Skeletal muscle satellite cell (primary cell): ENCODE measurements around the gene PCCB. TPM values are rescaled to one million over a fixed set of nuclear protein-coding genes. Genes with fewer than 3 reads are reported as not detected.
A peak's percentile ranks its signal among the peaks of the same experiment; 100 is the strongest.
"Not testable (repeated sequence)": the region's sequence is repeated elsewhere in the genome, so short reads cannot be mapped to it uniquely, and the experiment has no call there.

Source experiments
- H3K27me3 ChIP-seq: 2 replicates; pipeline ENCODE4 v1.7.0; 2013; ENCODE audit warnings: low read length; ENCODE audit not compliant: control insufficient read depth, insufficient read depth
- H3K36me3 ChIP-seq: 2 replicates; pipeline ENCODE4 v1.7.0; 2013; ENCODE audit warnings: mild to moderate bottlenecking, control low read depth, low read length; ENCODE audit not compliant: insufficient read depth
- H3K4me1 ChIP-seq: 2 replicates; pipeline ENCODE4 v1.7.0; 2013; ENCODE audit warnings: low read length; ENCODE audit not compliant: control insufficient read depth, insufficient read depth
- H3K4me2 ChIP-seq: 2 replicates; pipeline ENCODE4 v1.7.0; 2013; ENCODE audit warnings: mild to moderate bottlenecking, low read length
- H3K4me3 ChIP-seq: 2 replicates; pipeline ENCODE4 v1.7.0; 2013; ENCODE audit warnings: low read length
- H3K9ac ChIP-seq: 2 replicates; pipeline ENCODE4 v1.7.0; 2013; ENCODE audit warnings: mild to moderate bottlenecking, low read depth, low read length, moderate library complexity
- H3K9me3 ChIP-seq: replicated peaks from 2 replicates; pipeline ENCODE4 v1.7.0; 2013; ENCODE audit warnings: mild to moderate bottlenecking, control low read depth, low read length
- total RNA-seq: library from RNA; depleted of rRNA; stranded (reverse); fragments of >200 nt; gene quantifications from 2 replicates; pipeline ENCODE4 v1.2.3, GENCODE V29; 2012; rRNA removed

The PCCB gene
- 43.2 and 54.0 TPM in 2 replicates for total RNA-seq

DNA sequence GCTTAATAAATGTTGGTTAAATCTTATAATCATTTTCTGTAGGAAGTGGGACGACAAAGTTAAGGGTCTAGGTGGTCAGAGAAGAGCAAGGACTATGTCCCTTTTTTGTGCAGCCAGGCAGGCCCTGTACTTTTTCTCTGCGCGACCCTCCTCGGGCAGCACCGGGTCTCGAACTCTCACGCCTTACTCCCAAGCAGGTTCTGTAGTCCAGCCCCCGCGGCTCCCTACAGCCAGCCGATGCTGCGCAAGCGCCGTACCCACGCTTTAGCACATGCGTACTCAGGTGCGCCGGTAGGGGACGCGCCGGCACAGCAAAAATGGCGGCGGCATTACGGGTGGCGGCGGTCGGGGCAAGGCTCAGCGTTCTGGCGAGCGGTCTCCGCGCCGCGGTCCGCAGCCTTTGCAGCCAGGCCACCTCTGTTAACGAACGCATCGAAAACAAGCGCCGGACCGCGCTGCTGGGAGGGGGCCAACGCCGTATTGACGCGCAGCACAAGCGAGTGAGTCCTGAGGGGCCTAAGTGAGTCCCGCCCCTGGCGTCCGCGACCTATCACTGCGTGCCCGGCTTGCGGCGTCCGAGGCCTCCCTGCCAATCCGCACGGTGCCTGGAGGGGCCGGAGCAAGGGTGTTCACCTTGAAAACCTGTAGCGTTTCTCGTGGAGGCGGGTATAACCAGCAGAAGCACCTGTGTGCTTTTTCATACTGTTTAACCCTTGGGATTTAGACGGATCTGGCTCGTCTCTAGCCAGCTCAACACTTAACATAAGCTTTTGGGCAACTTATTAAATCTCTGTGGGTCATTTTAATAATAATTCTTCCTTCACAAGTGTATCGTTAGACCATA, at the start of gene PCCB:
PCCB (plus strand) TSS at position 282 of the 844 bp plus-strand sequence; CDS start at position 318, 36 bp downstream.
- Histone ChIP-seq H3K36me3 (no peaks in the 10 kb centered on the region), H3K4me1 (peaks cover 16% of the 10 kb centered on the region), H3K9ac (peak within 1 kb of the TSS; percentile 86), H3K27me3 (no peaks in the 10 kb centered on the region), H3K9me3 (no peaks in the 10 kb centered on the region), H3K4me2 (peak within 1 kb of the TSS; percentile 95), H3K4me3 (peak within 1 kb of the TSS; percentile 89)

DNA sequence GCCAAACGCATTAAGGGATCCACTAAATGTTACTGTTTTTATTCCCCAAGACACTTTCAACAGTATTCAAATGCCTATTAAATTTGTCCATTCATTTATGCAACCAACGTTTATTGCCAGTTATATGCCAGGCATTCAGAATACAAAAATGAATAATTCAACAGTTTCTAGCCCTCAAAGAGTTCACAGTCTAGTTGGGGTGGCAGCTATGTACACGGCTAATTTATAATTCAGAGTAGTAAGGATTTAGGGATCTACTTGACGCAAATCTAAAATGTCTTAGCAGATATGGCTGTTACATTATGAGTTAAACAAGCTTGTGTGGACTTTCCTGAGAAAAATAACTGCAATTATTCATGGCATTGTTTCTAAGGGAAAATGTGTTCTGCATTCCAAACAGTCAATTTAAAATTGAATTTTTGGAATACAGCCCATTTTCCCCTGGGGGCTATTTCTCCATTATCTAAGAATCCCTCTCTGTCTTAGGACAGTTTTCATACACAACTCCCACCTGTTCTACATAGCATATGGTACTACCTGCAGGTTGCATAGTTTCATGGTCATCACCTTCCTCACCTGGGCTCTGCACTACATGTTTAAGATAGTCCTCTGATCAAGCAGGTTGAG, 42.5 kb upstream of the PCCB start:
- Histone ChIP-seq H3K4me2 (no peak overlapping the region), H3K4me1 (peaks cover 7% of the 10 kb centered on the region), H3K36me3 (no peaks in the 10 kb centered on the region), H3K9me3 (no peaks in the 10 kb centered on the region), H3K4me3 (no peak overlapping the region), H3K9ac (no peak overlapping the region), H3K27me3 (peaks cover 17% of the 10 kb centered on the region)

DNA sequence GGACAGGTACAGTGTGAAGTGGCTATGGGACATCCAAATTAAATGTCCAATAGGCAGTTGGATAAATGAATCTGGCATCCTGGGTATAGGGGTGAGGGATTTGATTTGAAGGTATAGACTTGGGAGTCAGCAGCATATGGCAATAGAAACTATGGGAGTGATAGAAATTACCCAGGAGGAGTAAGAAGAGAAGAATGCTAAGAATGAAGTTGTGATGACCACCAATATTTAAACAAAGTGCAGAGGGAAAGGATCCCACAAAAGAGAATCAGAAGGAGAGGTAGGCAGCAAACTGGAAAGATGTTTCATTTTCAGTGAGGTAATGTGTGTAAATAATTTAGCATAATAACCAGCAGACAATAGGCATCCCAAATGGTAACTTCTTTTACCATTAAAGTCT, 40.2 kb upstream of the PCCB start:
- Histone ChIP-seq H3K4me2 (no peak overlapping the region), H3K4me3 (no peak overlapping the region), H3K36me3 (no peaks in the 10 kb centered on the region), H3K27me3 (peaks cover 17% of the 10 kb centered on the region), H3K4me1 (peaks cover 7% of the 10 kb centered on the region), H3K9ac (no peak overlapping the region), H3K9me3 (no peaks in the 10 kb centered on the region)

- H3K9ac ChIP-seq: no peak overlapping the region
- no peak overlapping the region for H3K4me3 ChIP-seq
- H3K36me3 ChIP-seq: no peaks in the 10 kb centered on the region
- peaks cover 7% of the 10 kb centered on the region for H3K4me1 ChIP-seq
- H3K9me3 ChIP-seq: no peaks in the 10 kb centered on the region
- H3K27me3 ChIP-seq: peaks cover 17% of the 10 kb centered on the region
- H3K4me2 ChIP-seq: no peak overlapping the region
Observed at GRCh38 chr3:136211547-136211946, 38.6 kb upstream of the PCCB start.

DNA sequence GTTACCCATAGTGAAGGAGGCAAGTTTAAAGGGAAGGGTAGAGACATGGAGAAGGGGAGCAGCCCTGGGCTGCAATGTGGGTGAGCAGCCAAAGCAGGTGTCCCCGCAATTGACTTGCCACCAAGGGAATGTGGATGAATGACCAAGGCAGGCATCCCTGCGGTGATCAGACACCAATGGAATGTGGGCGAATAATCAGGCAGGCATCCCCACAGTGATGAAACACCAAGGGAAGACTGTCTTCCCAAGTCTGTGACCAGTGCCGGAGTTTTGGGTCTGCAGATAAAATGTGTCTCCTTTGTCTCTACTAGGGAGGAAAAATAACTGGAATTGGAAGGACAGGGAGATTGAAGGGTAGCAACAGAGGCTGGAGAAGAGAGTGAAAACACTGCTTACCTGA, 27.4 kb upstream of the PCCB start:
- not testable (repeated sequence) for H3K9ac ChIP-seq, H3K4me3 ChIP-seq, H3K36me3 ChIP-seq, H3K27me3 ChIP-seq, H3K4me2 ChIP-seq, H3K4me1 ChIP-seq, H3K9me3 ChIP-seq

DNA sequence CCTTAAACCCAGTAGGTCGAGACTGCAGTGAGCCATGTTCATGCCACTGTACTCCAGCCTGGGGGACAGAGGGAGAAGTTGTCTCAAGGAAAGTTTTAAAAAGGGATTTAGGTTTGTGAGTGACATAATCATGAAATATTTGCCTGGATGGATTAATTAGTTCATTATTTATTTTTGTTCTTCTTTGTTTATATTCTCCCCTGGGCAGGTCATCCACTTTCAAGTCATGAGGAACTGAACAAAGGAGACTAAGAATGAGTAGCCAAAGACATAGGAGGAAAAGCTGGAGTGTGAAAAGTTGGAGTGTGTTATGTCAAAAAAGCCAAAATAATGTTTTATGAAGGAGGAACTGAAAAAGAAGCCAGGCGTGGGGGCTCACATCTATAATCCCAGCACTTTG, 17.7 kb upstream of the PCCB start:
- no peaks in the 10 kb centered on the region for H3K4me1 ChIP-seq
- peaks cover 2% of the 10 kb centered on the region for H3K27me3 ChIP-seq
- no peak overlapping the region for H3K4me3 ChIP-seq
- H3K9me3 ChIP-seq: no peaks in the 10 kb centered on the region
- H3K9ac ChIP-seq: no peak overlapping the region
- H3K4me2 ChIP-seq: no peak overlapping the region
- no peaks in the 10 kb centered on the region for H3K36me3 ChIP-seq

GRCh38 chr3:136235545-136235944, 14.6 kb upstream of the PCCB start:
- Histone ChIP-seq H3K36me3 (no peaks in the 10 kb centered on the region), H3K4me1 (peaks cover 4% of the 10 kb centered on the region), H3K4me3 (no peak overlapping the region), H3K27me3 (peaks cover 2% of the 10 kb centered on the region), H3K9me3 (no peaks in the 10 kb centered on the region), H3K9ac (no peak overlapping the region), H3K4me2 (no peak overlapping the region)

GRCh38 chr3:136236109-136236508, 14.0 kb upstream of the PCCB start:
- H3K4me3 ChIP-seq: no peak overlapping the region
- H3K9me3 ChIP-seq: no peaks in the 10 kb centered on the region
- H3K36me3 ChIP-seq: no peaks in the 10 kb centered on the region
- H3K27me3 ChIP-seq: peaks cover 2% of the 10 kb centered on the region
- no peak overlapping the region for H3K9ac ChIP-seq
- H3K4me2 ChIP-seq: no peak overlapping the region
- H3K4me1 ChIP-seq: peaks cover 4% of the 10 kb centered on the region

DNA sequence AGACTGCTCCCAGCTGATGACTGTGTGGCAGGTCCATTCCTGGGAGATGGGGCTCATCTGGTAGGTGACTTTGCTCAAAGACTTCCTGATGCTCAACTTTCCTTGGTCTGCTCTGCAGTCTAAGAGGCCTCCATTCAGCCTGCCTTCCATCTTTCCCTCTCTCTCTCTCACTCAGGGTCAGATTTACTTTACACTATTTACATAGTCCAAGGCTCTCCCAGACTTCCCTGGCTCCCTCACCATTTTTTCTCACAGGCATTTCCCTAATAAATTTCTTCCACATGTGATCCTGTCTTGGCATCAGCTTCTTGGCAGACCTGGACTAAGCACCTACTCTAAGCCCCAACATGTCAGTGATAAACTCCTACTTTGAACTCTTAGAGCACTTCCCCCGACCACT, 13.0 kb upstream of the PCCB start:
- no peaks in the 10 kb centered on the region for H3K36me3 ChIP-seq
- H3K27me3 ChIP-seq: peaks cover 2% of the 10 kb centered on the region
- no peak overlapping the region for H3K9ac ChIP-seq
- peaks cover 4% of the 10 kb centered on the region for H3K4me1 ChIP-seq
- H3K4me3 ChIP-seq: no peak overlapping the region
- H3K9me3 ChIP-seq: no peaks in the 10 kb centered on the region
- H3K4me2 ChIP-seq: no peak overlapping the region

- H3K9me3 ChIP-seq: no peaks in the 10 kb centered on the region
- H3K4me1 ChIP-seq: peaks cover 4% of the 10 kb centered on the region
- H3K27me3 ChIP-seq: peaks cover 2% of the 10 kb centered on the region
- H3K4me2 ChIP-seq: no peak overlapping the region
- no peak overlapping the region for H3K4me3 ChIP-seq
- H3K9ac ChIP-seq: no peak overlapping the region
- H3K36me3 ChIP-seq: no peaks in the 10 kb centered on the region
Observed at GRCh38 chr3:136237961-136238649, 12.0 kb upstream of the PCCB start.

DNA sequence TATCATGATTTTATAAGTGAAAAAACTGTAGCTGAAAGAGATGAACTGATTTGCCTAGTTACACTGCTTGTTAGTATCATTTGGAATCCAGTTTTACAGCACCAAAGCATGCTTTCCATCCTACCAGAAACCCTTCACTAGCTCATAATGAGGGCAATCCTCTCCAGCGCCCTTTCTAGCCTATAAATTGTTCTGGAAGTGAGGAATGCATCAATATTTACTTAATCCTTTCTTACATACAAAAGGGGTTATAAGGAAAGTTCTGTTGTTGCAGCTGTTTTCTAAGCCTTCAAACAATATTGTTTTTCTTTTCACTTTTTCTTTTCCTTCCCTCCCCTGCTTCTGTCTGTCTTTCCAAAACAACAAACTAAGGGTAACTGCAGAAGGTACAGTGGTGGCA, 11.0 kb upstream of the PCCB start:
- Histone ChIP-seq H3K4me3 (no peak overlapping the region), H3K9ac (no peak overlapping the region), H3K27me3 (peaks cover 2% of the 10 kb centered on the region), H3K4me1 (peaks cover 4% of the 10 kb centered on the region), H3K4me2 (no peak overlapping the region), H3K9me3 (no peaks in the 10 kb centered on the region), H3K36me3 (no peaks in the 10 kb centered on the region)
